Spinal cord (tissue), 10 donors: Measurements from ENCODE around the gene RTP5. TPM values are rescaled to one million over a fixed set of nuclear protein-coding genes. Genes with fewer than 3 reads are reported as not detected.
"Not testable (repeated sequence)": the region's sequence is repeated elsewhere in the genome, so short reads cannot be mapped to it uniquely, and the experiment has no call there.

ENCODE experiments used
- DNase-seq, 6 donors: peaks; one replicate each; pipeline versions ENCODE4 v3.0.0 to v3.0.0-alpha.2; 2013 to 2015; ENCODE audit warnings: low spot score in 6 of 6, low read depth in 4 of 6
- H3K27ac ChIP-seq: one replicate; pipeline ENCODE4 v1.5.1; 2013; ENCODE audit warnings: low read depth, low read length, control low read depth
- H3K27me3 ChIP-seq: one replicate; pipeline ENCODE4 v1.6.1; 2013; ENCODE audit warnings: low read length; ENCODE audit not compliant: control insufficient read depth, insufficient read depth
- H3K36me3 ChIP-seq: one replicate; pipeline ENCODE4 v1.6.1; 2013; ENCODE audit warnings: low read length; ENCODE audit not compliant: control insufficient read depth, insufficient read depth
- H3K4me1 ChIP-seq: one replicate; pipeline ENCODE4 v1.6.1; 2013; ENCODE audit warnings: low read length; ENCODE audit not compliant: control insufficient read depth, insufficient read depth
- H3K4me3 ChIP-seq: one replicate; pipeline ENCODE4 v1.5.1; 2013; ENCODE audit warnings: low read depth, low read length, control low read depth
- H3K9me3 ChIP-seq: one replicate; pipeline ENCODE4 v1.6.1; 2013; ENCODE audit warnings: low read length; ENCODE audit not compliant: control insufficient read depth, insufficient read depth
- whole genome bisulfite sequencing: methylation state at CpG from one replicate; pipeline ENCODE4 v1.1.5; 2013; ENCODE audit warnings: missing lambda C conversion rate; ENCODE audit not compliant: insufficient coverage; 5-methylcytosine and 5-hydroxymethylcytosine counted together
- polyA plus RNA-seq, 2 donors: library from polyadenylated mRNA; unstranded; fragments of 120-200 nt; gene quantifications; one replicate each; pipeline ENCODE4 v1.2.1, GENCODE V29; 2013; ENCODE audit not compliant: insufficient read length in 2 of 2
- total RNA-seq, 2 donors: library from RNA; depleted of rRNA in 1 of 2; stranded (reverse); fragments of 120-200 nt in 1 of 2; fragments of >200 nt in 1 of 2; gene quantifications; one replicate each; pipeline versions ENCODE4 v1.2.3 to v1.2.4, GENCODE V29; 2013 to 2014
- donor health status: healthy.

Gene RTP5
- total and polyA plus RNA-seq, 4 donors = 1.9 to 30.2 (median 16.6) TPM

- Histone ChIP-seq H3K27me3 (no peaks in the 10 kb centered on the region), H3K36me3 (peaks cover 31% of the 10 kb centered on the region), H3K4me3 (no peak overlapping the region), H3K27ac (no peak overlapping the region), H3K4me1 (peaks cover 62% of the 10 kb centered on the region), H3K9me3 (peaks cover 2% of the 10 kb centered on the region)
- WGBS = 54% methylated on average over 25 of the region's 28 CpGs
- DNase-seq = peak in 1 of 6 donors; percentile 55
These were observed 1.3 kb downstream of the RTP5 start for GRCh38 chr2:241870611-241871537.

GRCh38 chr2:241871538-241872312, 2.2 kb downstream of the RTP5 start:
- WGBS = 89% methylated on average over 34 of the region's 38 CpGs
- Histone ChIP-seq H3K27me3 (no peaks in the 10 kb centered on the region), H3K27ac (no peak overlapping the region), H3K4me1 (peaks cover 53% of the 10 kb centered on the region), H3K9me3 (peaks cover 2% of the 10 kb centered on the region), H3K4me3 (no peak overlapping the region), H3K36me3 (peaks cover 31% of the 10 kb centered on the region)
- no peak for DNase-seq

- no peak overlapping the region for H3K4me3 ChIP-seq
- peaks cover 48% of the 10 kb centered on the region for H3K4me1 ChIP-seq
- 93% methylated on average over 13 of the region's 15 CpGs for WGBS
- H3K36me3 ChIP-seq = peaks cover 31% of the 10 kb centered on the region
- no peak for DNase-seq
- no peak overlapping the region for H3K27ac ChIP-seq
- peaks cover 2% of the 10 kb centered on the region for H3K9me3 ChIP-seq
- no peaks in the 10 kb centered on the region for H3K27me3 ChIP-seq
These were observed 2.7 kb downstream of the RTP5 start for GRCh38 chr2:241872313-241872642.

- no peak for DNase-seq
- H3K27ac ChIP-seq = no peak overlapping the region
- 98% methylated on average over 18 of the region's 54 CpGs for WGBS
- peaks cover 2% of the 10 kb centered on the region for H3K9me3 ChIP-seq
- H3K27me3 ChIP-seq = no peaks in the 10 kb centered on the region
- H3K36me3 ChIP-seq = peaks cover 31% of the 10 kb centered on the region
- H3K4me3 ChIP-seq = no peak overlapping the region
- H3K4me1 ChIP-seq = peaks cover 43% of the 10 kb centered on the region
These were observed 3.7 kb downstream of the RTP5 start for GRCh38 chr2:241873081-241873802.

- 100% methylated on average over 2 of the region's 7 CpGs for WGBS
- Histone ChIP-seq H3K27me3 (no peaks in the 10 kb centered on the region), H3K36me3 (peaks cover 31% of the 10 kb centered on the region), H3K4me3 (no peak overlapping the region), H3K9me3 (peaks cover 2% of the 10 kb centered on the region), H3K4me1 (peaks cover 43% of the 10 kb centered on the region), H3K27ac (no peak overlapping the region)
- no peak for DNase-seq
These were observed 4.2 kb downstream of the RTP5 start for GRCh38 chr2:241873803-241874110.

- no peaks in the 10 kb centered on the region for H3K27me3 ChIP-seq
- WGBS = 90% methylated on average over 15 of the region's 17 CpGs
- peaks cover 2% of the 10 kb centered on the region for H3K9me3 ChIP-seq
- H3K36me3 ChIP-seq = peaks cover 31% of the 10 kb centered on the region
- no peak overlapping the region for H3K4me3 ChIP-seq
- no peak overlapping the region for H3K27ac ChIP-seq
- DNase-seq = no peak
- peaks cover 37% of the 10 kb centered on the region for H3K4me1 ChIP-seq
These were observed 4.9 kb downstream of the RTP5 start for GRCh38 chr2:241874277-241874925.

- H3K27ac ChIP-seq, H3K4me3 ChIP-seq, H3K27me3 ChIP-seq, H3K9me3 ChIP-seq, DNase-seq: not testable (repeated sequence)
- Histone ChIP-seq H3K36me3 (peaks cover 20% of the 10 kb centered on the region), H3K4me1 (peaks cover 28% of the 10 kb centered on the region)
- WGBS = 88% methylated on average over 6 of the region's 22 CpGs
These were observed 6.4 kb downstream of the RTP5 start for GRCh38 chr2:241875754-241876527.

- Histone ChIP-seq H3K36me3 (peaks cover 16% of the 10 kb centered on the region), H3K4me3 (no peak overlapping the region), H3K27me3 (no peaks in the 10 kb centered on the region), H3K4me1 (peaks cover 28% of the 10 kb centered on the region), H3K9me3 (peaks cover 2% of the 10 kb centered on the region), H3K27ac (no peak overlapping the region)
- DNase-seq = no peak
- 91% methylated on average over 4 of the region's 18 CpGs for WGBS
These were observed 7.1 kb downstream of the RTP5 start for GRCh38 chr2:241876528-241877196.
